Subcutaneous adipose tissue (tissue), 4 donors: ENCODE results near the gene C10orf105. TPM values are rescaled to one million over a fixed set of nuclear protein-coding genes. Genes with fewer than 3 reads are reported as not detected.

ENCODE experiments used
- CTCF ChIP-seq: fragments of 450-650 bp; IDR thresholded peaks from one replicate; pipeline ENCODE4 v1.5.1; 2016; ENCODE audit warnings: low read depth, mild to moderate bottlenecking, control low read depth, antibody characterized with exemption, moderate library complexity
- total RNA-seq, 4 donors: library from RNA; depleted of rRNA; stranded (reverse); fragments of >200 nt; gene quantifications; one replicate each; pipeline ENCODE4 v1.1.0, GENCODE V29; 2016

Gene C10orf105
- total RNA-seq, 4 donors from 2014 or later, result 0.19 to 0.22 TPM; not detected in 2

- no peak for TF ChIP-seq CTCF
Measured at GRCh38 chr10:71694039-71694501, 25.5 kb downstream of the C10orf105 start.

DNA sequence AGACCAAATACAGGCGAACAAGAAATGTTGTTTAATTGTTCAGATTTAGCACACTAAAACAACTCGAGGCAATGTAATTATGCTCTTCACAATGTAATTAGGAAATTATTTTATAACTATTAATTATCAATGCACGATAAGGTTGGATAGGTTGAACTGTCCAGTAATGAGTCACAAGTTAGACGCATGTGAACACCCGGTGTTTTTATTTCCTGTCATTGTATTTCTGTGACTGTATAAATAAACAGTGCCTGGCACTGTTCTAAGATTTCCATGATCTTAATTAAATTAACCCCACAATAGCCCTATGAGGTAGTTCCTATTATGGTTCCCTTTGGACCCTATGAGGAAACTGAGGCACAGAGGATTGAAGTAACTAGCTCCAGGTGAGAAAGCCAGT lies 26.2 kb downstream of the C10orf105 start:
- TF ChIP-seq CTCF, result no peak

DNA sequence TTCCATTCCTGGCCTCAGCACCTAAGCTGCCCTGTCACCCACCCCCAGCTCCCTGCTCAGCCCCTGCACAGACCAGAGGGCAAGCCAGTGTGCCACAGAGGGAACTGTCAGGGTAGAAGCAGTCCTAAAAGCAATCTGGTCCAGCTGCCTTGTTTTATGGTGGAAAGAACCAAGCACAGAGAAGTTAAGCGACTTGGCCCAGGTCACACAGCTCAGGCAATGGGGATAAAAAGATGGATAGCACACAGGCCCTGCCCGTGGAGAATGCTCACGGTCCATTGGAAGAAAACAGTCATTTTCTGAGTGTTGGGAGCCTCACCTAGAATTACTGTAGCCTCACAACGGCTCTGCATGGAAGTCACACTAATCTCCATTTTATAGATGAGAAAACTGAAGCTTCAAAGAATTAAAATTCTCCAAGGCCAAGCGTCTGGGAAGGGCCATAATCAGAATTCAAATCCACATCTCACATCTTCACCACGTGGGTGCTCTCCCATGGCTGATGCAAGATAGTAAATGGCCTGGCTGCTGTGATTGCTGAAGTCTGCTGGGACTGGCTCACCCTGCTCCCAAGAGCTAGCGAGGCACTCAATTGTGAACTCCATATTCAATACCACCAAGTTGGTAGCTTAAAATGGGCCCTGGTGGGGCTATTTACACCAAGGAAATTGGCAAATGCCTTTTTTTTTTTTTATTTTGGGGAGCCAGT lies 26.8 kb downstream of the C10orf105 start:
- no peak for TF ChIP-seq CTCF

- no peak for TF ChIP-seq CTCF
Measured at GRCh38 chr10:71691405-71691804, 28.2 kb downstream of the C10orf105 start.

- TF ChIP-seq CTCF, result no peak
Measured at GRCh38 chr10:71690094-71690720, 29.4 kb downstream of the C10orf105 start.

DNA sequence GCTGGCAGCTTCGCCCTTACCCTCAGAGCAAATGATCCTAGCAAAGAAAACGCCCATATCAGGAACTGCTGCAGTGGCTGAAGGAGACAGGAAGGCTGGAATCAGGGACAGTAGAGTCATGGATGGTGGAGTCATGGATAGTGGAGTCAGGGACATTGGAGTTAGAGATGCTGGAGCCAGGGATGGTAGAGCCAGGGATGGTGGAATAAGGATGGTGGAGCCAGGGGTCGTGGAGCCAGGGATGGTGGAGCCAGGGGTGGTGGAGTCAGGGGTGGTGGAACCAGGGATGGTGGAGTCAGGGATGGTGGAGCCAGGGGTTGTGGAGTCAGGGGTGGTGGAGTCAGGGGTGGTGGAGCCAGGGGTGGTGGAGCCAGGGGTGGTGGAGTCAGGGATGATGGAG lies 31.3 kb downstream of the C10orf105 start:
- no peak for TF ChIP-seq CTCF

DNA sequence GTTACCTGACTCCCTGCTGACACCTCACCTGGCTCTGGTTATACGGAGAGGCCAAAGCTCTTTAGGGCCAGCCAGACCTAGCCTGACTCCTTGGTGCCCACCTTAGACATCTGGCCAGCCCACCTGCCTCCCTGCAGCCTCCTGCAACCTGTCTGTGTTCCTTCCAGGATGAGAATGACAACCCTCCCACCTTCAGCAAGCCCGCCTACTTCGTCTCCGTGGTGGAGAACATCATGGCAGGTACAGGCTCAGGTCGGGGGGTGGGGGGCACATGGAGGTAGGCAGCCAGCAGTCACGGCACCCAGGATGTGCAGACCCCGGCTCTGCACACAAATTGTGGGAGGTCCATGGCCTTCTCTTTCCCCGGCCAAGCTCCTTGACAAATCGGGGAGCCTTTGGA lies 32.1 kb downstream of the C10orf105 start:
- no peak for TF ChIP-seq CTCF
